H1 (cell line): ENCODE data around the gene AKR1B1.

Experiments used
- BRCA1 ChIP-seq: IDR thresholded peaks from 2 replicates; pipeline ENCODE4 v1.6.1; 2012; ENCODE audit warnings: low read depth, low read length, improper control_type of control experiment
- CBX5 ChIP-seq: fragments of 300-800, 300-1000 bp; sonication (generic); IDR thresholded peaks from 2 replicates; pipeline ENCODE4 v1.7.1; 2016; ENCODE audit warnings: antibody characterized with exemption, low read length, low read depth
- CHD2 ChIP-seq: IDR thresholded peaks from 2 replicates; pipeline ENCODE4 v1.6.1; 2012; ENCODE audit warnings: low read length, improper control_type of control experiment
- CREB1 ChIP-seq: IDR thresholded peaks from 2 replicates; pipeline ENCODE4 v1.6.1; 2012; ENCODE audit warnings: inconsistent platforms
- CTCF ChIP-seq, 3 experiments: IDR thresholded peaks; 1 replicate in 2 of 3; 2 replicates in 1 of 3; pipeline versions ENCODE4 v1.5.1 to v1.6.1; 2011; ENCODE audit warnings: low read length in 3 of 3, mild to moderate bottlenecking in 3 of 3, inconsistent platforms in 2 of 3, low read depth in 1 of 3, moderate library complexity in 1 of 3; ENCODE audit not compliant: insufficient read depth in 1 of 3; ENCODE audit errors: control extremely low read depth in 1 of 3
- EZH2 ChIP-seq: fragments of 200-600 bp; sonication (generic); IDR thresholded peaks from 2 replicates; pipeline ENCODE4 v1.7.1; 2012; ENCODE audit warnings: low read depth, mild to moderate bottlenecking, moderate library complexity, low read length, inconsistent platforms; ENCODE audit not compliant: severe bottlenecking
- FOSL1 ChIP-seq: IDR thresholded peaks from 2 replicates; pipeline ENCODE4 v1.6.1; 2011; ENCODE audit warnings: mild to moderate bottlenecking, low read depth, low read length, moderate library complexity; ENCODE audit not compliant: insufficient read depth
- GTF2F1 ChIP-seq: IDR thresholded peaks from 2 replicates; pipeline ENCODE4 v1.6.1; 2012; ENCODE audit warnings: low read depth, low read length, improper control_type of control experiment, borderline replicate concordance
- JUN ChIP-seq: IDR thresholded peaks from 2 replicates; pipeline ENCODE4 v1.6.1; 2011; ENCODE audit warnings: low read depth, mild to moderate bottlenecking, improper control_type of control experiment, low read length
- KDM1A ChIP-seq: fragments of 200-600, 300-600 bp; sonication (generic); IDR thresholded peaks from 2 replicates; pipeline ENCODE4 v1.7.1; 2016; ENCODE audit warnings: mild to moderate bottlenecking, low read length, borderline replicate concordance
- POLR2A ChIP-seq, 2 experiments: IDR thresholded peaks; 1 replicate in 1 of 2; 2 replicates in 1 of 2; pipeline ENCODE4 v1.6.1; 2011; ENCODE audit warnings: low read depth in 2 of 2, low read length in 2 of 2, mild to moderate bottlenecking in 2 of 2; ENCODE audit errors: control extremely low read depth in 1 of 2
- POLR2AphosphoS5 ChIP-seq: IDR thresholded peaks from 2 replicates; pipeline ENCODE4 v1.6.1; 2011; ENCODE audit warnings: low read depth, low read length

DNA sequence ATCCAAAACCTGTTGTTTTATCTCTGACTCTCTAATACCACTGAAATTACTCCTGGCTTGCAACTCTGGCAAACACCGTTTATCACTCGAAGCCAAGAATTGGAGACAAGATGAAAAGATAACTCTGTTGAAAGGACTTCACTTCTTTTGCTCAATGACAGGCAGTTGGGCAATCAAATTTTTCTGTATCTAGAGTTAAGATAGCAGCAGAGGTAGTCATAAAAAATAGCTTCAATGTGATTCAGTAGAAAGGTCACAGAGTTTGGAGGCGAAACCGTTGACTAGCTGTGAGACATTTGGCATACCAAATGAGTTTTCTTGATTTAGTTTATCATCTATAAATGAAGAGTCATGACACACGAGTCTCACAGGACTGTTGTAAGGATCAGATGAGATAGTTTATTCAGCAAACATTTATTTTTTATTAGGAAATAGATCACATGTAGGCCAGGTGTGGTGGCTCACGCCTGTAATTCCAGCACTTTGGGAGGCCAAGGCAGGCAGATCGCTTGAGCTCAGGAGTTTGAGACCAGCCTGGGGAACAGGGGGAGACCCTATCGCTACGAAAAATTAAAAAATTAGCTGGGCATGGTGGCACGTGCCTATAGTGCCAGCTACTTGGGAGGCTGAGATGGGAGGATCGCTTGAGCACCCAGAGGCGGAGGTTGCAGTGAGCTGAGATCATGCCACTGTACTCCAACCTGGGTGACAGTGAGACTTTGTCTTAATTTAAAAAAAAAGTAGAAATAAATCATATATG is 23.6 kb downstream of the AKR1B1 start:
- TF ChIP-seq JUN (no peak), CTCF (IDR thresholded peaks at IDR 0.05; ENCODE audit: control extremely low read depth in 1 of 3, insufficient read depth in 1 of 3, low read depth in 1 of 3, low read length in 3 of 3) (no peak), POLR2A (IDR thresholded peaks at IDR 0.05; ENCODE audit: control extremely low read depth in 1 of 2, low read depth in 2 of 2, low read length in 2 of 2) (no peak), FOSL1 (no peak), GTF2F1 (no peak), CBX5 (no peak), EZH2 (no peak), KDM1A (no peak), CREB1 (no peak), CHD2 (no peak), POLR2AphosphoS5 (no peak), BRCA1 (no peak)
